Measurements from ENCODE around the gene WIPI1. TPM values are rescaled to one million over a fixed set of nuclear protein-coding genes. Genes with fewer than 3 reads are reported as not detected.

WIPI1 gene
- total RNA-seq, 1 donor from 2014 or later = 14.1 TPM

- Mint-ChIP-seq H3K9me3 (no peaks in the 10 kb centered on the region), H3K4me1 (peaks cover 28% of the 10 kb centered on the region), H3K27me3 (ENCODE audit: low read depth) (peaks cover 33% of the 10 kb centered on the region), H3K4me3 (peak overlapping the region; percentile 52), H3K27ac (ENCODE audit: unreplicated experiment) (no peak overlapping the region), H3K36me3 (ENCODE audit: low read depth) (no peaks in the 10 kb centered on the region)
- no peak for TF ChIP-seq CTCF (conservative IDR thresholded peaks at IDR 0.05)
- DNase-seq (ENCODE audit: low read depth, low spot score) = no peak
Observed at GRCh38 chr17:68460146-68460545, 2.9 kb upstream of the WIPI1 start.

- H3K27me3 Mint-ChIP-seq (ENCODE audit: low read depth) = peaks cover 33% of the 10 kb centered on the region
- no peaks in the 10 kb centered on the region for H3K36me3 Mint-ChIP-seq (ENCODE audit: low read depth)
- H3K9me3 Mint-ChIP-seq = no peaks in the 10 kb centered on the region
- no peak for TF ChIP-seq CTCF (conservative IDR thresholded peaks at IDR 0.05)
- H3K4me1 Mint-ChIP-seq = peaks cover 28% of the 10 kb centered on the region
- H3K27ac Mint-ChIP-seq (ENCODE audit: unreplicated experiment) = no peak overlapping the region
- no peak for DNase-seq (ENCODE audit: low read depth, low spot score)
- H3K4me3 Mint-ChIP-seq = no peak overlapping the region
Observed at GRCh38 chr17:68459037-68459639, 1.8 kb upstream of the WIPI1 start.

GRCh38 chr17:68458260-68459036 is 1.2 kb upstream of the WIPI1 start:
- no peak for TF ChIP-seq CTCF (conservative IDR thresholded peaks at IDR 0.05)
- Mint-ChIP-seq H3K4me3 (peak overlapping the region; percentile 81), H3K36me3 (ENCODE audit: low read depth) (no peaks in the 10 kb centered on the region), H3K9me3 (no peaks in the 10 kb centered on the region), H3K27ac (ENCODE audit: unreplicated experiment) (no peak overlapping the region), H3K4me1 (peaks cover 28% of the 10 kb centered on the region), H3K27me3 (ENCODE audit: low read depth) (peaks cover 33% of the 10 kb centered on the region)
- DNase-seq (ENCODE audit: low read depth, low spot score) = no peak

GRCh38 chr17:68457539-68458259 is 403 bp upstream of the WIPI1 start:
- TF ChIP-seq CTCF (conservative IDR thresholded peaks at IDR 0.05) = no peak
- Mint-ChIP-seq H3K4me3 (peak overlapping the region; percentile 81), H3K27me3 (ENCODE audit: low read depth) (peaks cover 30% of the 10 kb centered on the region), H3K27ac (ENCODE audit: unreplicated experiment) (no peak overlapping the region), H3K9me3 (no peaks in the 10 kb centered on the region), H3K4me1 (peaks cover 23% of the 10 kb centered on the region), H3K36me3 (ENCODE audit: low read depth) (no peaks in the 10 kb centered on the region)
- DNase-seq (ENCODE audit: low read depth, low spot score) = peak; percentile 97

GRCh38 chr17:68456339-68457167 is 743 bp downstream of the WIPI1 start:
- H3K4me3 Mint-ChIP-seq = peak overlapping the region; percentile 99
- H3K27ac Mint-ChIP-seq (ENCODE audit: unreplicated experiment) = peak overlapping the region; percentile 98
- no peak for TF ChIP-seq CTCF (conservative IDR thresholded peaks at IDR 0.05)
- H3K36me3 Mint-ChIP-seq (ENCODE audit: low read depth) = no peaks in the 10 kb centered on the region
- peak; percentile 53 for DNase-seq (ENCODE audit: low read depth, low spot score)
- H3K4me1 Mint-ChIP-seq = peaks cover 23% of the 10 kb centered on the region
- no peaks in the 10 kb centered on the region for H3K9me3 Mint-ChIP-seq
- peaks cover 25% of the 10 kb centered on the region for H3K27me3 Mint-ChIP-seq (ENCODE audit: low read depth)

All from neural crest cell (in vitro differentiated cells).